ENCODE measurements around the gene PRKCE.

GRCh38 chr2:46116553-46116991 lies 465.1 kb downstream of the PRKCE start:
- no peak for TF ChIP-seq EZH2 (IDR thresholded peaks at IDR 0.05)
- no peak for TF ChIP-seq POLR2AphosphoS5 (IDR thresholded peaks at IDR 0.05; ENCODE audit: borderline replicate concordance, low read depth, low read length)
- TF ChIP-seq FOXP2 (optimal IDR thresholded peaks at IDR 0.05; ENCODE audit: control extremely low read depth, extremely low read length, insufficient read depth), result no peak
